ENCODE results near the gene GRAP2. TPM values are rescaled to one million over a fixed set of nuclear protein-coding genes. Genes with fewer than 3 reads are reported as not detected.

The GRAP2 gene
- total and polyA plus RNA-seq, 2 of the 8 experiments (the other 6 are each of a cell fraction or from before 2014, with no cell fraction given): 0.08 TPM; not detected in 1

DNA sequence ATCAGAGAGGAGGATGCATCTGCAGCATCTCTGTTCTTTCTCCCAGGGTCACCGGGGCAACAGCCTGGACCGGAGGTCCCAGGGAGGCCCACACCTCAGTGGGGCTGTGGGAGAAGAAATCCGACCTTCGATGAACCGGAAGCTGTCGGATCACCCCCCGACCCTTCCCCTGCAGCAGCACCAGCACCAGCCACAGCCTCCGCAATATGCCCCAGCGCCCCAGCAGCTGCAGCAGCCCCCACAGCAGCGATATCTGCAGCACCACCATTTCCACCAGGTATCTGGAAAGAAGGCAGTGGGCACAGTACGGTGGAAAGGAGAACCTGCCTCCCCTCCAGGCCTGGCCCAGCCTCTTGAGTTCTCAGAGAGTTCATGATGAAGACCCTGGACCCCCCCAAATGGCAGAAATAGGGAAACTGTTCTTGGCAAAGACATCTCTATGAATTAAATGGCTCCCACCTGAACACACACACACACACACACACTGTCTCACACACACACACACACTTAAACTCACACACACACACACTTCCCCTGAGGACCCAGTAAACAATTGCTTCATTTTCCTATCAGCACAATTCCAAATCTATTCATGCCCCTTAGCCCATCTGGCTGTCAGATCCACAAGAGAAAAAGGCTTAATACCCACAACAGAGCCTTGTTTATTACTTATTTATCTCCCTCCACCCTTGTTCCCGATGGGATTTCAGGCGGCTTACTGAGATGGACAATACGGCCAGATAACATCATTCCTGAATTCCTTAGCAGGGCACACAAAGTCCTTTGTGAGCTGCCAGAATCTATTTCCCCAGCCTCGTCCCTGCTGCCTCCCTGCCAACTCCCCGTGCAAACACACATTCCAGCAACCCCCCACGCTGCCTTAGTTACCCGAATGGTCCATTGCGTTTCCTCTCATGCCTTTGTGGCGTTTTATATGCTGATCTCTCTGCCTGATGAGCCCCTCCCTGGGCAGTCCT lies 67.4 kb downstream of the GRAP2 start:
- TF ChIP-seq TAF1 (IDR thresholded peaks at IDR 0.05; ENCODE audit: low read depth, low read length) (no peak), TEAD4 (IDR thresholded peaks at IDR 0.05; ENCODE audit: low read depth, low read length) (peak; percentile 77), CHD1 (IDR thresholded peaks at IDR 0.05; ENCODE audit: low read depth, low read length) (no peak)
- TF ChIP-seq, protein P1, sequence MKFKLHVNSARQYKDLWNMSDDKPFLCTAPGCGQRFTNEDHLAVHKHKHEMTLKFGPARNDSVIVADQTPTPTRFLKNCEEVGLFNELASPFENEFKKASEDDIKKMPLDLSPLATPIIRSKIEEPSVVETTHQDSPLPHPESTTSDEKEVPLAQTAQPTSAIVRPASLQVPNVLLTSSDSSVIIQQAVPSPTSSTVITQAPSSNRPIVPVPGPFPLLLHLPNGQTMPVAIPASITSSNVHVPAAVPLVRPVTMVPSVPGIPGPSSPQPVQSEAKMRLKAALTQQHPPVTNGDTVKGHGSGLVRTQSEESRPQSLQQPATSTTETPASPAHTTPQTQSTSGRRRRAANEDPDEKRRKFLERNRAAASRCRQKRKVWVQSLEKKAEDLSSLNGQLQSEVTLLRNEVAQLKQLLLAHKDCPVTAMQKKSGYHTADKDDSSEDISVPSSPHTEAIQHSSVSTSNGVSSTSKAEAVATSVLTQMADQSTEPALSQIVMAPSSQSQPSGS (IDR thresholded peaks at IDR 0.05; ENCODE audit: low read length): no peak
- TF ChIP-seq, protein P2, sequence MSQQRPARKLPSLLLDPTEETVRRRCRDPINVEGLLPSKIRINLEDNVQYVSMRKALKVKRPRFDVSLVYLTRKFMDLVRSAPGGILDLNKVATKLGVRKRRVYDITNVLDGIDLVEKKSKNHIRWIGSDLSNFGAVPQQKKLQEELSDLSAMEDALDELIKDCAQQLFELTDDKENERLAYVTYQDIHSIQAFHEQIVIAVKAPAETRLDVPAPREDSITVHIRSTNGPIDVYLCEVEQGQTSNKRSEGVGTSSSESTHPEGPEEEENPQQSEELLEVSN (IDR thresholded peaks at IDR 0.05): no peak
- Histone ChIP-seq H2BK15ac (ENCODE audit: low read length) (0 out of 2 replicates have a peak overlapping the region, but pooled peaks have one; percentile 49), H3K56ac (replicated peaks; ENCODE audit: insufficient read length, low read depth, low read length) (peak overlapping the region; percentile 14), H3K23me2 (ENCODE audit: low read depth, low read length) (no peaks in the 10 kb centered on the region; the same call in 1 of the 2 replicates), H4K8ac (ENCODE audit: extremely low read depth, insufficient read depth, low read length) (no peak overlapping the region), H4K5ac (ENCODE audit: insufficient read length, low read depth, low read length) (no peak overlapping the region), H3K79me2 (ENCODE audit: control insufficient read depth in 1 of 2, insufficient read depth in 2 of 2, low read length in 2 of 2) (no peaks in the 10 kb centered on the region), H3K4me3 (ENCODE audit: extremely low read depth in 1 of 4, insufficient read depth in 2 of 4, low read depth in 3 of 4, low read length in 4 of 4) (no peak overlapping the region), H3K36me3 (ENCODE audit: control insufficient read depth in 2 of 4, insufficient read depth in 4 of 4, low read length in 3 of 4) (no peaks in the 10 kb centered on the region), H2AK5ac (ENCODE audit: low read depth, low read length) (no peak overlapping the region), H3K23ac (ENCODE audit: insufficient read length) (no peak overlapping the region), H2BK12ac (ENCODE audit: low read depth, low read length) (no peak overlapping the region), H2BK5ac (ENCODE audit: low read depth, low read length) (no peak overlapping the region), H3K27ac (ENCODE audit: low read depth, low read length) (no peak overlapping the region), H3K4me2 (ENCODE audit: insufficient read depth in 1 of 2, low read depth in 2 of 2, low read length in 2 of 2) (no peak overlapping the region), H4K20me1 (replicated peaks in 1 of 2; ENCODE audit: control insufficient read depth in 1 of 2, insufficient read depth in 2 of 2, low read length in 2 of 2) (no peaks in the 10 kb centered on the region), H3K9me3 (ENCODE audit: insufficient read depth in 2 of 2, low read depth in 1 of 2, low read length in 1 of 2) (no peaks in the 10 kb centered on the region), H2AFZ (ENCODE audit: low read length) (peak overlapping the region; percentile 73; the same call in 1 of the 2 replicates), H3K79me1 (ENCODE audit: low read depth, low read length) (no peaks in the 10 kb centered on the region), H2BK20ac (ENCODE audit: low read length) (no peak overlapping the region), H3K4ac (replicated peaks; ENCODE audit: insufficient read length, low read depth, low read length) (no peak overlapping the region), H4K91ac (replicated peaks; ENCODE audit: insufficient read length, low read length) (no peak overlapping the region), H3K14ac (ENCODE audit: insufficient read length) (no peak overlapping the region), H3K27me3 (replicated peaks in 1 of 4; ENCODE audit: control insufficient read depth in 3 of 4, extremely low read depth in 1 of 4, insufficient read depth in 3 of 4, low read length in 3 of 4) (no peaks in the 10 kb centered on the region; a peak in 2 of 7 replicates), H2BK120ac (replicated peaks; ENCODE audit: low read depth, low read length) (no peak overlapping the region), H3K18ac (ENCODE audit: extremely low read depth, low read length) (no peak overlapping the region), H3K9ac (replicated peaks in 1 of 4; ENCODE audit: extremely low read depth in 1 of 4, low read depth in 3 of 4, low read length in 3 of 4) (no peak overlapping the region), H3K4me1 (replicated peaks in 1 of 4; ENCODE audit: control insufficient read depth in 3 of 4, insufficient read depth in 4 of 4, low read length in 3 of 4) (peaks cover 0 to 6% (median 0%) of the 10 kb centered on the region in 4 experiments; a peak in 3 of 7 replicates)
- CTCF ChIA-PET (ENCODE audit: partially characterized antibody): interaction anchor here (0.6 to 4.1 kb wide), 9 partner anchors 8 to 1183 kb away, joined by 3 to 15 read pairs (median 4); no protein-coding TSS in a partner anchor
- POLR2A ChIA-PET (ENCODE audit: partially characterized antibody): interaction anchor here (1.2 kb wide), 1 partner anchor 12 kb away, joined by 3 read pairs; no protein-coding TSS in a partner anchor
- DNase-seq (ENCODE audit: low read depth in 1 of 2, low spot score in 2 of 2) (no peak), FAIRE-seq (no peak)
- 80% methylated on average over 20 of the region's 20 CpGs; no CpG with 5 or more reads in 1 of the 2 experiments for WGBS, 2 experiments (ENCODE audit: extremely low coverage in 1 of 2, insufficient coverage in 1 of 2, insufficient read length in 1 of 2, insufficient replicate concordance in 2 of 2, low coverage in 1 of 2, low lambda C conversion rate in 2 of 2, missing lambda C conversion rate in 1 of 2)

All from H1 (cell line).